IMR-90 (cell line): ENCODE results near the gene SLC25A14. TPM values are rescaled to one million over a fixed set of nuclear protein-coding genes. Genes with fewer than 3 reads are reported as not detected.
"Not testable (repeated sequence)": the region's sequence is repeated elsewhere in the genome, so short reads cannot be mapped to it uniquely, and the experiment has no call there.

ENCODE experiments used
- ATAC-seq: fragments of 200-7000 bp; cut with Tn5 transposase; 2 replicates; pipeline ENCODE4 v1.9.1; 2020; ENCODE audit warnings: low read depth, mild to moderate bottlenecking, moderate library complexity
- BruUV-seq: library from RNA; stranded (reverse); fragments of 400-500 nt; replicated peaks from 2 replicates; lab custom pipeline; 2021; lab: Mats Ljungman, UMichigan
- CTCF ChIA-PET: fragments of 300-600 bp; formaldehyde crosslinking; extraction: SDS; loops from one replicate; lab custom pipeline; 2021; ENCODE audit warnings: antibody characterized with exemption; lab: Yijun Ruan, JAX
- POLR2A ChIA-PET: fragments of 300-600 bp; sonication (Branson Sonifier 250); formaldehyde crosslinking; loops from one replicate; lab custom pipeline; 2022; ENCODE audit warnings: antibody characterized with exemption; ENCODE audit not compliant: unreplicated experiment; lab: Charles Lee
- DNase-seq: peaks from one replicate; pipeline ENCODE4 v3.0.0; 2013
- H2AFZ ChIP-seq: replicated peaks from 2 replicates; pipeline ENCODE3; 2013; ENCODE audit warnings: low read length, mild to moderate bottlenecking; ENCODE audit not compliant: poor library complexity
- H2AK5ac ChIP-seq: 2 replicates; pipeline ENCODE4 v1.6.1; 2013; ENCODE audit warnings: low read depth, low read length, inconsistent platforms
- H2AK9ac ChIP-seq: replicated peaks from 2 replicates; pipeline ENCODE3; 2013; ENCODE audit warnings: mild to moderate bottlenecking, low read depth, low read length, moderate library complexity; ENCODE audit not compliant: poor library complexity
- H2BK120ac ChIP-seq: 2 replicates; pipeline ENCODE4 v1.6.1; 2013; ENCODE audit warnings: low read depth, low read length, inconsistent platforms
- H2BK15ac ChIP-seq: 3 replicates; pipeline ENCODE4 v1.6.1; 2013; ENCODE audit warnings: low read depth, low read length, inconsistent platforms
- H2BK20ac ChIP-seq: 2 replicates; pipeline ENCODE4 v1.6.1; 2013; ENCODE audit warnings: low read depth, mild to moderate bottlenecking, inconsistent platforms, low read length, moderate library complexity
- H2BK5ac ChIP-seq: 2 replicates; pipeline ENCODE4 v1.6.1; 2013; ENCODE audit warnings: mild to moderate bottlenecking, low read depth, low read length, inconsistent platforms; ENCODE audit not compliant: poor library complexity, severe bottlenecking
- H3K14ac ChIP-seq: replicated peaks from 2 replicates; pipeline ENCODE4 v1.6.1; 2013; ENCODE audit warnings: low read depth, low read length, inconsistent platforms
- H3K18ac ChIP-seq: 2 replicates; pipeline ENCODE4 v1.6.1; 2013; ENCODE audit warnings: low read depth, low read length, control low read depth
- H3K23ac ChIP-seq: 2 replicates; pipeline ENCODE4 v1.6.1; 2013; ENCODE audit warnings: low read depth, low read length, inconsistent platforms
- H3K27ac ChIP-seq: 2 replicates; pipeline ENCODE4 v1.5.1; 2013; ENCODE audit warnings: mild to moderate bottlenecking, control low read depth, low read length; ENCODE audit not compliant: insufficient read depth
- H3K27me3 ChIP-seq: 2 replicates; pipeline ENCODE4 v1.6.1; 2013; ENCODE audit warnings: low read length; ENCODE audit not compliant: control insufficient read depth, insufficient read depth
- H3K36me3 ChIP-seq: 2 replicates; pipeline ENCODE4 v1.6.1; 2013; ENCODE audit warnings: low read length, mixed read lengths; ENCODE audit not compliant: control insufficient read depth, insufficient read depth
- H3K4ac ChIP-seq: 2 replicates; pipeline ENCODE4 v1.6.1; 2013; ENCODE audit warnings: low read depth, low read length, inconsistent platforms
- H3K4me1 ChIP-seq: 2 replicates; pipeline ENCODE4 v1.6.1; 2013; ENCODE audit warnings: low read length, mixed read lengths; ENCODE audit not compliant: control insufficient read depth, insufficient read depth
- H3K4me2 ChIP-seq: 2 replicates; pipeline ENCODE4 v1.6.1; 2013; ENCODE audit warnings: low read depth, mild to moderate bottlenecking, control low read depth, low read length, moderate library complexity
- H3K4me3 ChIP-seq: 2 replicates; pipeline ENCODE4 v1.5.1; 2013; ENCODE audit warnings: low read depth, mild to moderate bottlenecking, control low read depth, low read length, moderate library complexity; ENCODE audit not compliant: insufficient read depth
- H3K56ac ChIP-seq: 2 replicates; pipeline ENCODE4 v1.6.1; 2013; ENCODE audit warnings: low read length, inconsistent platforms; ENCODE audit not compliant: insufficient read depth; ENCODE audit errors: extremely low read depth
- H3K79me1 ChIP-seq, 2 experiments: 2 replicates each; pipeline ENCODE4 v1.6.1; 2013; ENCODE audit warnings: low read length in 2 of 2, inconsistent platforms in 1 of 2, low read depth in 1 of 2
- H3K9ac ChIP-seq: 2 replicates; pipeline ENCODE4 v1.6.1; 2013; ENCODE audit warnings: low read depth, low read length, control low read depth
- H3K9me1 ChIP-seq: 2 replicates; pipeline ENCODE4 v1.6.1; 2013; ENCODE audit warnings: low read length, inconsistent platforms; ENCODE audit not compliant: insufficient read depth
- H3K9me3 ChIP-seq: 2 replicates; pipeline ENCODE4 v1.6.1; 2013; ENCODE audit warnings: low read length; ENCODE audit not compliant: control insufficient read depth, insufficient read depth
- H4K20me1 ChIP-seq: 2 replicates; pipeline ENCODE4 v1.6.1; 2013; ENCODE audit warnings: low read length, inconsistent platforms; ENCODE audit not compliant: insufficient read depth
- H4K5ac ChIP-seq: 2 replicates; pipeline ENCODE4 v1.6.1; 2013; ENCODE audit warnings: mild to moderate bottlenecking, low read depth, low read length, control low read depth
- H4K8ac ChIP-seq, 2 experiments: 2 replicates each; pipeline ENCODE4 v1.6.1; 2013; ENCODE audit warnings: low read depth in 2 of 2, low read length in 2 of 2, control low read depth in 1 of 2, inconsistent platforms in 1 of 2
- H4K91ac ChIP-seq: 2 replicates; pipeline ENCODE4 v1.6.1; 2013; ENCODE audit warnings: low read depth, low read length, inconsistent platforms; ENCODE audit not compliant: insufficient read depth
- WGBS, 2 experiments: methylation state at CpG; one replicate each; pipeline versions ENCODE4 v1.1.5 to v1.1.7; 2013; ENCODE audit warnings: missing lambda C conversion rate in 2 of 2; ENCODE audit not compliant: insufficient read length in 1 of 2; ENCODE audit errors: extremely low coverage in 2 of 2; 5-methylcytosine and 5-hydroxymethylcytosine counted together
- dilution Hi-C: fragments of 300-500 bp; cut with HindIII; formaldehyde crosslinking; loops from one replicate; pipeline ENCODE4 v1.14.3; 2018; ENCODE audit warnings: low sequenced_read_pairs; ENCODE audit not compliant: unreplicated experiment
- in situ Hi-C: fragments of 300-500 bp; cut with MboI; formaldehyde crosslinking; loops from 3 replicates; pipeline ENCODE4 v1.14.3; 2019; ENCODE audit warnings: low sequenced_read_pairs, inconsistent platforms, mixed read lengths
- intact Hi-C: fragments of 100-400 bp; cut with micrococcal nuclease; formaldehyde crosslinking; loops from 2 replicates; pipeline ENCODE4 v1.10.0; 2022
- polyA plus RNA-seq, 3 experiments: library from polyadenylated mRNA; depleted of rRNA; stranded (reverse); fragments of >200 nt; gene quantifications; 2 replicates each; pipeline ENCODE4 v1.2.3, GENCODE V29; 2012; ENCODE audit warnings: low replicate concordance in 1 of 3
- total RNA-seq: library from RNA; depleted of rRNA; stranded (reverse); fragments of >200 nt; gene quantifications from 2 replicates; pipeline ENCODE4 v1.2.3, GENCODE V29; 2012

SLC25A14 gene
- total and polyA plus RNA-seq, 2 of the 4 experiments (the other 2 are of a cell fraction) = 13.8 TPM

- DNase-seq, ATAC-seq, H2BK5ac ChIP-seq, in situ Hi-C loops, H2BK20ac ChIP-seq, H3K27ac ChIP-seq, BruUV-seq, H3K4me3 ChIP-seq, H3K27me3 ChIP-seq, POLR2A ChIA-PET, H2BK15ac ChIP-seq, H3K9me3 ChIP-seq, H3K4me1 ChIP-seq, H4K5ac ChIP-seq, H4K8ac ChIP-seq, H3K9ac ChIP-seq, H3K4me2 ChIP-seq, H3K18ac ChIP-seq, H2AK9ac ChIP-seq, H2BK120ac ChIP-seq, dilution Hi-C loops, H2AFZ ChIP-seq, H3K36me3 ChIP-seq, CTCF ChIA-PET, H4K91ac ChIP-seq, intact Hi-C loops, H3K23ac ChIP-seq, H3K56ac ChIP-seq, H3K9me1 ChIP-seq, H4K20me1 ChIP-seq, H2AK5ac ChIP-seq, H3K79me1 ChIP-seq, H3K14ac ChIP-seq, H3K4ac ChIP-seq: not testable (repeated sequence)
- WGBS, 2 experiments = no CpG with 5 or more reads among the region's 1 CpG
These were observed 12.3 kb downstream of the SLC25A14 start for GRCh38 chrX:130352050-130352449.
